ENCODE results near the gene PLEKHA8. TPM values are rescaled to one million over a fixed set of nuclear protein-coding genes. Genes with fewer than 3 reads are reported as not detected.

PLEKHA8 gene
- total and polyA plus RNA-seq, 10 of the 15 experiments (the other 5 are each of a cell fraction or from before 2014, with no cell fraction given): 1.1 to 13.2 (median 5.7) TPM

DNA sequence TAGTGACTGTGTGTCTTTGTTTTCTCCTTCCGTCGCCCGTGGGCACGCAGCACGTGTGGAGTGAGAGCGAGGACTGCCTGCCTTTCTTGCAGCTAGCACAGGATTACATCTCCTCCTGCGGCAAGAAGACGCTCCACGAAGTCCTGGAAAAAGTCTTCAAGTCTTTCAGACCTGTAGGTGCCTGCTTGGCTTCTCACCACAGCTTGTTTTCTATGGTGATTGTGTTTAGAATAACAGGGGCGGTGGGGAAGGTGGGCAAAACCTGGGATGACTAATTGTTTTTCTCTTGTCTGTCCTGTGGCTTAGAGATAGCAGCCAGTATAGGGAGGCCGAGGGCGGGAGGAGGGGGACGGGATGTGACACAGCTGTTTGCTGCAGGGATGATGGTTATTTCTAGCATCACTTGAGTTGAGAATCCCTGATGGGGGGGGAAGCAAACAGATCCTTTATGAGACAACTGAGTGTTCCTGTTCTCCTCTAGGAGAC, 118.0 kb downstream of the PLEKHA8 start:
- ChIA-PET RAD21 (ENCODE audit: unreplicated experiment) (interaction anchor here (0.7 kb wide), 1 partner anchor 987 kb away, joined by 3 read pairs; no protein-coding TSS in a partner anchor), POLR2A (no interaction called here), CTCF (interaction anchor here (1.1 to 2.4 kb wide), 3 partner anchors 13 to 18 kb away, joined by 3 to 8 read pairs (median 3); no protein-coding TSS in a partner anchor), SMC1A (ENCODE audit: uncharacterized antibody, unreplicated experiment) (interaction anchor here (1.3 kb wide), 1 partner anchor 20 kb away, joined by 3 read pairs; no protein-coding TSS in a partner anchor)
- Histone ChIP-seq H3K9me3 (replicated peaks; ENCODE audit: control insufficient read depth, insufficient read depth, low read length) (no peaks in the 10 kb centered on the region), H3K27ac (ENCODE audit: control insufficient read depth, insufficient read depth) (no peak overlapping the region), H3K4me2 (ENCODE audit: control insufficient read depth, insufficient read depth) (no peak overlapping the region), H3K4me3 (no peak overlapping the region), H2AFZ (ENCODE audit: control insufficient read depth, low read depth, low read length) (no peak overlapping the region), H3K27me3 (replicated peaks in 1 of 2; ENCODE audit: control insufficient read depth in 2 of 2, insufficient read depth in 2 of 2, low read length in 1 of 2) (no peaks in the 10 kb centered on the region), H3K9ac (ENCODE audit: control insufficient read depth, insufficient read depth, low read length) (no peak overlapping the region), H4K20me1 (ENCODE audit: control insufficient read depth, insufficient read depth) (no peaks in the 10 kb centered on the region), H3K36me3 (ENCODE audit: control insufficient read depth in 2 of 2, insufficient read depth in 2 of 2, low read length in 1 of 2) (no peaks in the 10 kb centered on the region), H3K79me2 (ENCODE audit: control insufficient read depth, insufficient read depth, low read length) (no peaks in the 10 kb centered on the region), H3K4me1 (ENCODE audit: control insufficient read depth, insufficient read depth, low read length) (peaks cover 8% of the 10 kb centered on the region)
- FAIRE-seq: no peak
- no peak for TF ChIP-seq PAX5 (IDR thresholded peaks at IDR 0.05; ENCODE audit: borderline replicate concordance, low read depth, low read length)
- DNase-seq (ENCODE audit: low read depth, low spot score): no peak
- BruUV-seq (replicated peaks): no TSS peak
- intact Hi-C loops (cut with micrococcal nuclease; ENCODE audit: unreplicated experiment) (no loop called here), in situ Hi-C loops (cut with MboI) (no loop called here)
- ATAC-seq: no peak
- 91% methylated on average over 13 of the region's 13 CpGs for WGBS (ENCODE audit: insufficient coverage, insufficient replicate concordance, low lambda C conversion rate, missing lambda C conversion rate)

DNA sequence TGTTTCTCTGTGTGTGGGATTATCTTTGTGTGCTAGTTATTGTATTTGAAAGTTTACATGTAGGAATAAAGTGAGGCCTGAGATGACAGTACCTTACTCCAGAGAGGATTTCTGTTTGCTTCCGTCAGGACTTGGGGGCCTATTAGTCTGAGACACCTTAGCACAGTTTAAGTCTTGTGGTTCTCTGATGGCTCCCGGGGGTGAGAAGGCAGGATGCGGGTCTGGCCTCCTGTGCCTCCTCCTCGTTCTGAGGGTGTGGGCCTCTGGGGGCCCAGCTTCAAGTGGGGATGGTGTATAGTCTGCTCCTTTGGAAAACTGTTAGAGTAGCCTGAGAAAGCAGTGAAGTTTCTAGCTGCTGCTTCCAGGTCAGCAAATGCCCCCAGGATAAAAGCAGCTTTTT, 119.0 kb downstream of the PLEKHA8 start:
- Histone ChIP-seq H3K9ac (ENCODE audit: control insufficient read depth, insufficient read depth, low read length) (no peak overlapping the region), H3K36me3 (ENCODE audit: control insufficient read depth in 2 of 2, insufficient read depth in 2 of 2, low read length in 1 of 2) (no peaks in the 10 kb centered on the region), H2AFZ (ENCODE audit: control insufficient read depth, low read depth, low read length) (no peak overlapping the region), H3K79me2 (ENCODE audit: control insufficient read depth, insufficient read depth, low read length) (no peaks in the 10 kb centered on the region), H3K4me1 (ENCODE audit: control insufficient read depth, insufficient read depth, low read length) (peaks cover 8% of the 10 kb centered on the region), H3K9me3 (replicated peaks; ENCODE audit: control insufficient read depth, insufficient read depth, low read length) (no peaks in the 10 kb centered on the region), H3K27ac (ENCODE audit: control insufficient read depth, insufficient read depth) (no peak overlapping the region), H3K4me2 (ENCODE audit: control insufficient read depth, insufficient read depth) (no peak overlapping the region), H3K27me3 (replicated peaks in 1 of 2; ENCODE audit: control insufficient read depth in 2 of 2, insufficient read depth in 2 of 2, low read length in 1 of 2) (no peaks in the 10 kb centered on the region), H4K20me1 (ENCODE audit: control insufficient read depth, insufficient read depth) (no peaks in the 10 kb centered on the region), H3K4me3 (no peak overlapping the region)
- DNase-seq (ENCODE audit: low read depth, low spot score): no peak
- FAIRE-seq: no peak
- in situ Hi-C loops (cut with MboI) (no loop called here), intact Hi-C loops (cut with micrococcal nuclease; ENCODE audit: unreplicated experiment) (no loop called here)
- ChIA-PET CTCF (interaction anchor here (2.4 kb wide), 1 partner anchor 17 kb away, joined by 8 read pairs; no protein-coding TSS in a partner anchor), POLR2A (interaction anchor here (0.5 kb wide), 1 partner anchor 133 kb away, joined by 5 read pairs; no protein-coding TSS in a partner anchor), RAD21 (ENCODE audit: unreplicated experiment) (interaction anchor here (0.7 kb wide), 1 partner anchor 77 kb away, joined by 3 read pairs; no protein-coding TSS in a partner anchor), SMC1A (ENCODE audit: uncharacterized antibody, unreplicated experiment) (interaction anchor here (0.6 to 1.4 kb wide), 5 partner anchors 10 to 175 kb away, joined by 3 to 5 read pairs (median 3); no protein-coding TSS in a partner anchor)
- TF ChIP-seq TAF1 (IDR thresholded peaks at IDR 0.05; ENCODE audit: borderline replicate concordance, low read depth, low read length): no peak
- TF ChIP-seq PAX8 (IDR thresholded peaks at IDR 0.05): no peak
- ATAC-seq: no peak
- 41% methylated on average over 4 of the region's 4 CpGs for WGBS (ENCODE audit: insufficient coverage, insufficient replicate concordance, low lambda C conversion rate, missing lambda C conversion rate)
- BruUV-seq (replicated peaks): no TSS peak
